ENCODE data around the gene NDST1. TPM values are rescaled to one million over a fixed set of nuclear protein-coding genes. Genes with fewer than 3 reads are reported as not detected.

Gene NDST1
- polyA plus RNA-seq, 1 of the 3 experiments (the other 2 are of a cell fraction) = 29.2 TPM

DNA sequence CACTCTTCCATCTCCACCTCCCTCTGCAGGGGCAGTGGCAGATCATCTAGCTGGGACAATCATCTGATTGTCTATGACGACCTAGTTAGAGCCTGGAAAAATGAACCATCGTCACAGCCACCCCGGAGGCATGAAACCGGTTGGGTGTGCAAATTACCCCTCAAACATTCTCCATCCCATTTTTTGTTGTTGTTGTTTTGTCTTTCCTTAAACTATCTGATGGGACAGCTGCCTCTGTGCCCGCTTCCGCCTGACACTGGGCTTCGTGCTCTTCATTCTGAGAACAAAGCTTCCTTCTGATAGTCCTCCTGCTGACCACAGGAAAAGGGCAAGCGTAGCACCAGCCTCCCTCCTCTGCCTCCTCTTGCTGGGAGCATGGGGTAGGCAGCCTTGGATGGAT, 7.0 kb upstream of the NDST1 start:
- POLR2A ChIA-PET = no interaction called here

DNA sequence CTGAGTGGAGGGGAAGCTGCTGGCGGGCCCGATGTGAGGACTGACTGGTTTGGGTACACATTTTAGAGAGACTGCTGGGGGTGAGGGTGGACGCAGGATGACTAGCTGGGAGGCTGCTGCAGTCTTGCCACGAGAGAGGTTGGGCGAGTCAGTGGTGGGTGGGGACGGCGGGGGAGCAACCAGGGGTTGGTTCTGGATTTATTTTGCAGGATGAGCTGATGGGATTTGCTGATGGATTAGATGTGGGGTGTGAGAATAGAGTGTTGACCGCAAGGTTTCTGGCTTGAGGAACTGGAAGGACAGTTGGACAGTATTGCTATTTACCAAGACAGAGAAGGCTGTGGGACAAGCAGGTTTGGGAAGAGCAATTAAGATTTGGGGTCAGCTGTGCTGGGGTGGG, 5.8 kb upstream of the NDST1 start:
- H3K36me3 ChIP-seq (replicated peaks in 1 of 2; ENCODE audit: control insufficient read depth in 1 of 2, insufficient read depth in 2 of 2, low read length in 1 of 2) = no peaks in the 10 kb centered on the region
- ChIA-PET CTCF (interaction anchor here (0.6 to 1.1 kb wide), 4 partner anchors 11 to 43 kb away, joined by 3 read pairs; no protein-coding TSS in a partner anchor), POLR2A (no interaction called here)

More for the DNA sequence above, 7.0 kb upstream of the NDST1 start:
- Histone ChIP-seq H3K4me2 (no peak overlapping the region), H3K27ac (ENCODE audit: low read depth in 2 of 2, low read length in 1 of 2) (no peak overlapping the region), H3F3A (replicated peaks; ENCODE audit: insufficient read depth) (peaks cover 15% of the 10 kb centered on the region), H2AFZ (ENCODE audit: low read depth) (no peak overlapping the region), H3K9me2 (no peaks in the 10 kb centered on the region), H4K20me1 (ENCODE audit: insufficient read depth) (peaks cover 98% of the 10 kb centered on the region), H3K27me3 (ENCODE audit: insufficient read depth) (no peaks in the 10 kb centered on the region), H3K79me2 (ENCODE audit: insufficient read depth) (peaks cover 96% of the 10 kb centered on the region), H3K9me3 (no peaks in the 10 kb centered on the region), H3K4me3 (ENCODE audit: low read depth in 2 of 2, low read length in 1 of 2) (no peak overlapping the region), H3K36me3 (replicated peaks in 1 of 2; ENCODE audit: control insufficient read depth in 1 of 2, insufficient read depth in 2 of 2, low read length in 1 of 2) (no peaks in the 10 kb centered on the region), H3K4me1 (ENCODE audit: control insufficient read depth in 1 of 2, insufficient read depth in 2 of 2, low read depth in 1 of 2, low read length in 1 of 2) (peaks cover 18 to 69% of the 10 kb centered on the region in 2 experiments), H3K9ac (no peak overlapping the region)
- DNase-seq = no peak
- TF ChIP-seq MEF2A (IDR thresholded peaks at IDR 0.05; ENCODE audit: borderline replicate concordance, low read depth) (no peak), RAD21 (IDR thresholded peaks at IDR 0.05; ENCODE audit: low read length) (no peak), TAF1 (IDR thresholded peaks at IDR 0.05; ENCODE audit: borderline replicate concordance, low read depth, low read length) (no peak), POLR2AphosphoS5 (IDR thresholded peaks at IDR 0.05; ENCODE audit: low read depth, low read length) (no peak)
- TF ChIP-seq, protein P1, sequence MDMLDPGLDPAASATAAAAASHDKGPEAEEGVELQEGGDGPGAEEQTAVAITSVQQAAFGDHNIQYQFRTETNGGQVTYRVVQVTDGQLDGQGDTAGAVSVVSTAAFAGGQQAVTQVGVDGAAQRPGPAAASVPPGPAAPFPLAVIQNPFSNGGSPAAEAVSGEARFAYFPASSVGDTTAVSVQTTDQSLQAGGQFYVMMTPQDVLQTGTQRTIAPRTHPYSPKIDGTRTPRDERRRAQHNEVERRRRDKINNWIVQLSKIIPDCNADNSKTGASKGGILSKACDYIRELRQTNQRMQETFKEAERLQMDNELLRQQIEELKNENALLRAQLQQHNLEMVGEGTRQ (IDR thresholded peaks at IDR 0.05; ENCODE audit: borderline replicate concordance, low read depth, low read length) = no peak
- CTCF ChIA-PET = interaction anchor here (2.4 kb wide), 1 partner anchor 44 kb away, joined by 6 read pairs; no protein-coding TSS in a partner anchor
- WGBS (ENCODE audit: low lambda C conversion rate) = over 99% methylated on average over 8 of the region's 8 CpGs

More for the DNA sequence above, 5.8 kb upstream of the NDST1 start:
- H2AFZ ChIP-seq (ENCODE audit: low read depth) = no peak overlapping the region
- H4K20me1 ChIP-seq (ENCODE audit: insufficient read depth) = peaks cover 98% of the 10 kb centered on the region
- 76% methylated on average over 8 of the region's 8 CpGs for WGBS (ENCODE audit: low lambda C conversion rate)
- DNase-seq = no peak
- no peaks in the 10 kb centered on the region for H3K9me2 ChIP-seq
- H3K27me3 ChIP-seq (ENCODE audit: insufficient read depth) = no peaks in the 10 kb centered on the region
- no peak overlapping the region for H3K9ac ChIP-seq
- peak overlapping the region in 1 of 2 experiments; percentile 3; a peak in 1 of 4 replicates for H3K27ac ChIP-seq (ENCODE audit: low read depth in 2 of 2, low read length in 1 of 2)
- peaks cover 6% of the 10 kb centered on the region for H3F3A ChIP-seq (replicated peaks; ENCODE audit: insufficient read depth)
- H3K4me2 ChIP-seq = no peak overlapping the region
- peaks cover 16 to 80% of the 10 kb centered on the region in 2 experiments for H3K4me1 ChIP-seq (ENCODE audit: control insufficient read depth in 1 of 2, insufficient read depth in 2 of 2, low read depth in 1 of 2, low read length in 1 of 2)
- H3K79me2 ChIP-seq (ENCODE audit: insufficient read depth) = peaks cover 96% of the 10 kb centered on the region
- TF ChIP-seq, protein P1 (IDR thresholded peaks at IDR 0.05; ENCODE audit: borderline replicate concordance, low read depth, low read length) = no peak
- TF ChIP-seq TCF12 (IDR thresholded peaks at IDR 0.05) = no peak
- TF ChIP-seq GABPA (IDR thresholded peaks at IDR 0.05; ENCODE audit: low read depth) = no peak
- no peak for TF ChIP-seq NRF1 (IDR thresholded peaks at IDR 0.05; ENCODE audit: low read depth, low read length)
- TF ChIP-seq, protein P2, sequence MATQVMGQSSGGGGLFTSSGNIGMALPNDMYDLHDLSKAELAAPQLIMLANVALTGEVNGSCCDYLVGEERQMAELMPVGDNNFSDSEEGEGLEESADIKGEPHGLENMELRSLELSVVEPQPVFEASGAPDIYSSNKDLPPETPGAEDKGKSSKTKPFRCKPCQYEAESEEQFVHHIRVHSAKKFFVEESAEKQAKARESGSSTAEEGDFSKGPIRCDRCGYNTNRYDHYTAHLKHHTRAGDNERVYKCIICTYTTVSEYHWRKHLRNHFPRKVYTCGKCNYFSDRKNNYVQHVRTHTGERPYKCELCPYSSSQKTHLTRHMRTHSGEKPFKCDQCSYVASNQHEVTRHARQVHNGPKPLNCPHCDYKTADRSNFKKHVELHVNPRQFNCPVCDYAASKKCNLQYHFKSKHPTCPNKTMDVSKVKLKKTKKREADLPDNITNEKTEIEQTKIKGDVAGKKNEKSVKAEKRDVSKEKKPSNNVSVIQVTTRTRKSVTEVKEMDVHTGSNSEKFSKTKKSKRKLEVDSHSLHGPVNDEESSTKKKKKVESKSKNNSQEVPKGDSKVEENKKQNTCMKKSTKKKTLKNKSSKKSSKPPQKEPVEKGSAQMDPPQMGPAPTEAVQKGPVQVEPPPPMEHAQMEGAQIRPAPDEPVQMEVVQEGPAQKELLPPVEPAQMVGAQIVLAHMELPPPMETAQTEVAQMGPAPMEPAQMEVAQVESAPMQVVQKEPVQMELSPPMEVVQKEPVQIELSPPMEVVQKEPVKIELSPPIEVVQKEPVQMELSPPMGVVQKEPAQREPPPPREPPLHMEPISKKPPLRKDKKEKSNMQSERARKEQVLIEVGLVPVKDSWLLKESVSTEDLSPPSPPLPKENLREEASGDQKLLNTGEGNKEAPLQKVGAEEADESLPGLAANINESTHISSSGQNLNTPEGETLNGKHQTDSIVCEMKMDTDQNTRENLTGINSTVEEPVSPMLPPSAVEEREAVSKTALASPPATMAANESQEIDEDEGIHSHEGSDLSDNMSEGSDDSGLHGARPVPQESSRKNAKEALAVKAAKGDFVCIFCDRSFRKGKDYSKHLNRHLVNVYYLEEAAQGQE (IDR thresholded peaks at IDR 0.05; ENCODE audit: low read depth, low read length) = no peak
- TF ChIP-seq GATA2 (CRISPR knock-in tag; IDR thresholded peaks at IDR 0.05) = no peak
- no peak for TF ChIP-seq RFX5 (IDR thresholded peaks at IDR 0.05; ENCODE audit: low read length)
- TF ChIP-seq SIN3A (IDR thresholded peaks at IDR 0.05; ENCODE audit: borderline replicate concordance, low read depth, low read length) = no peak
- no peak for TF ChIP-seq FOXM1 (IDR thresholded peaks at IDR 0.05; ENCODE audit: low read depth)
- TF ChIP-seq, protein P3, sequence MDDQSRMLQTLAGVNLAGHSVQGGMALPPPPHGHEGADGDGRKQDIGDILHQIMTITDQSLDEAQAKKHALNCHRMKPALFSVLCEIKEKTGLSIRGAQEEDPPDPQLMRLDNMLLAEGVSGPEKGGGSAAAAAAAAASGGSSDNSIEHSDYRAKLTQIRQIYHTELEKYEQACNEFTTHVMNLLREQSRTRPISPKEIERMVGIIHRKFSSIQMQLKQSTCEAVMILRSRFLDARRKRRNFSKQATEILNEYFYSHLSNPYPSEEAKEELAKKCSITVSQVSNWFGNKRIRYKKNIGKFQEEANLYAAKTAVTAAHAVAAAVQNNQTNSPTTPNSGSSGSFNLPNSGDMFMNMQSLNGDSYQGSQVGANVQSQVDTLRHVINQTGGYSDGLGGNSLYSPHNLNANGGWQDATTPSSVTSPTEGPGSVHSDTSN (IDR thresholded peaks at IDR 0.05) = no peak
- no peak for TF ChIP-seq MXI1 (IDR thresholded peaks at IDR 0.05; ENCODE audit: low read depth, low read length)
- TF ChIP-seq ELF1 (IDR thresholded peaks at IDR 0.05) = no peak
- no peak for TF ChIP-seq YY1 (IDR thresholded peaks at IDR 0.05; ENCODE audit: low read depth)
- TF ChIP-seq EP300 (IDR thresholded peaks at IDR 0.05; ENCODE audit: borderline replicate concordance in 1 of 2, low read depth in 1 of 2, low read length in 1 of 2) = no peak
- TF ChIP-seq, protein P4, sequence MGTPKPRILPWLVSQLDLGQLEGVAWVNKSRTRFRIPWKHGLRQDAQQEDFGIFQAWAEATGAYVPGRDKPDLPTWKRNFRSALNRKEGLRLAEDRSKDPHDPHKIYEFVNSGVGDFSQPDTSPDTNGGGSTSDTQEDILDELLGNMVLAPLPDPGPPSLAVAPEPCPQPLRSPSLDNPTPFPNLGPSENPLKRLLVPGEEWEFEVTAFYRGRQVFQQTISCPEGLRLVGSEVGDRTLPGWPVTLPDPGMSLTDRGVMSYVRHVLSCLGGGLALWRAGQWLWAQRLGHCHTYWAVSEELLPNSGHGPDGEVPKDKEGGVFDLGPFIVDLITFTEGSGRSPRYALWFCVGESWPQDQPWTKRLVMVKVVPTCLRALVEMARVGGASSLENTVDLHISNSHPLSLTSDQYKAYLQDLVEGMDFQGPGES (IDR thresholded peaks at IDR 0.05; ENCODE audit: low read depth, low read length) = no peak
- H3K9me3 ChIP-seq = no peaks in the 10 kb centered on the region
- no peak overlapping the region for H3K4me3 ChIP-seq (ENCODE audit: low read depth in 2 of 2, low read length in 1 of 2)
